A549 (cell line): Measurements from ENCODE around the gene COL16A1. TPM values are rescaled to one million over a fixed set of nuclear protein-coding genes. Genes with fewer than 3 reads are reported as not detected.

Source experiments
- ATAC-seq, 2 experiments: fragments of 200-7000 bp in 1 of 2; fragments of >200 bp in 1 of 2; cut with Nextera tagmentation in 1 of 2; cut with Tn5 transposase in 1 of 2; 3 replicates each; pipeline versions ENCODE4 v1.8.0 to v1.9.1; 2018 to 2020; ENCODE audit warnings: mild to moderate bottlenecking in 1 of 2, moderate library complexity in 1 of 2
- CTCF ChIA-PET: fragments of 300-600 bp; sonication (Branson Sonifier 250); formaldehyde crosslinking; extraction: SDS; loops from one replicate; lab custom pipeline; 2021; ENCODE audit warnings: antibody characterized with exemption, inconsistent platforms; lab: Yijun Ruan, JAX
- POLR2A ChIA-PET: fragments of 350-600 bp; formaldehyde crosslinking; extraction: SDS; loops from one replicate; lab custom pipeline; 2021; ENCODE audit warnings: antibody characterized with exemption, inconsistent platforms; lab: Yijun Ruan, JAX
- DNase-seq, 2 experiments: peaks; one replicate each; pipeline versions ENCODE4 v3.0.0 to v3.0.0-alpha.2; 2011 to 2016; ENCODE audit warnings: low read depth in 1 of 2, low spot score in 1 of 2
- FAIRE-seq: peaks from 2 replicates; lab custom pipeline; 2011; peaks lifted over from hg19 to GRCh38; lab: Jason Lieb, UNC
- H3K27ac ChIP-seq, 2 experiments: fragments of >200 bp; sonication (Bioruptor Twin); formaldehyde crosslinking; 3 replicates each; pipeline ENCODE4 v1.5.1; 2016 to 2017
- H3K4me1 ChIP-seq: fragments of >200 bp; sonication (Bioruptor Twin); formaldehyde crosslinking; 3 replicates; pipeline ENCODE4 v1.6.1; 2016
- H3K4me2 ChIP-seq: fragments of >200 bp; sonication (Bioruptor Twin); formaldehyde crosslinking; 3 replicates; pipeline ENCODE4 v1.6.1; 2016
- H3K4me3 ChIP-seq: fragments of >200 bp; sonication (Bioruptor Twin); formaldehyde crosslinking; 3 replicates; pipeline ENCODE4 v1.5.1; 2016
- H3K9me3 ChIP-seq: fragments of >200 bp; sonication (Bioruptor Twin); formaldehyde crosslinking; 3 replicates; pipeline ENCODE4 v1.6.1; 2016
- BCL3 ChIP-seq: fragments of >200 bp; sonication (Bioruptor Twin); formaldehyde crosslinking; IDR thresholded peaks from 3 replicates; pipeline ENCODE4 v1.6.1; 2016
- CBX8 ChIP-seq: fragments of 200-600 bp; sonication (generic); IDR thresholded peaks from 2 replicates; pipeline ENCODE4 v1.6.1; 2016
- CEBPB ChIP-seq, 2 experiments: fragments of >200 bp in 1 of 2; sonication (Bioruptor Twin) in 1 of 2; formaldehyde crosslinking in 1 of 2; IDR thresholded peaks; 2 replicates each; pipeline ENCODE4 v1.6.1; 2012 to 2016
- CHD4 ChIP-seq: fragments of 200-600 bp; sonication (generic); IDR thresholded peaks from 2 replicates; pipeline ENCODE4 v1.6.1; 2016; ENCODE audit warnings: antibody characterized with exemption, mild to moderate bottlenecking, borderline replicate concordance
- E2F6 ChIP-seq: IDR thresholded peaks from 2 replicates; pipeline ENCODE4 v1.6.1; 2012; ENCODE audit warnings: low read depth, borderline replicate concordance
- EHF ChIP-seq: fragments of 250-450 bp; sonication (Bioruptor Pico); IDR thresholded peaks from 2 replicates; pipeline ENCODE4 v1.5.0; 2020; ENCODE audit warnings: mild to moderate bottlenecking
- EHMT2 ChIP-seq: fragments of 200-600 bp; sonication (generic); IDR thresholded peaks from 2 replicates; pipeline ENCODE4 v1.6.1; 2016; ENCODE audit warnings: antibody characterized with exemption, low read depth, mild to moderate bottlenecking, moderate library complexity
- ELK1 ChIP-seq: fragments of 150-350 bp; IDR thresholded peaks from 2 replicates; pipeline ENCODE4 v1.6.1; 2014; ENCODE audit warnings: low read depth, mild to moderate bottlenecking, low read length
- EP300 ChIP-seq, 2 experiments: fragments of >200 bp; sonication (Bioruptor Twin); formaldehyde crosslinking; IDR thresholded peaks; 2 replicates in 1 of 2; 3 replicates in 1 of 2; pipeline ENCODE4 v1.6.1; 2016 to 2017
- ESRRA ChIP-seq: fragments of 150-350 bp; IDR thresholded peaks from 2 replicates; pipeline ENCODE4 v1.6.1; 2014; ENCODE audit warnings: mild to moderate bottlenecking, low read length, borderline replicate concordance
- FOSB ChIP-seq: fragments of 250-450 bp; sonication (Bioruptor Pico); IDR thresholded peaks from 2 replicates; pipeline ENCODE4 v1.5.0; 2020; ENCODE audit warnings: mild to moderate bottlenecking, moderate library complexity
- GATA3 ChIP-seq: IDR thresholded peaks from 2 replicates; pipeline ENCODE4 v1.6.1; 2012; ENCODE audit warnings: borderline replicate concordance
- HEYL ChIP-seq: fragments of 250-450 bp; sonication (Bioruptor Pico); IDR thresholded peaks from 2 replicates; pipeline ENCODE4 v1.8.0; 2021; ENCODE audit warnings: mild to moderate bottlenecking, moderate library complexity
- HOXA7 ChIP-seq: fragments of 250-450 bp; sonication (Bioruptor Pico); IDR thresholded peaks from 2 replicates; pipeline ENCODE4 v1.5.0; 2020; ENCODE audit warnings: mild to moderate bottlenecking, moderate library complexity
- HOXB13 ChIP-seq: fragments of 250-450 bp; sonication (Bioruptor Pico); IDR thresholded peaks from 2 replicates; pipeline ENCODE4 v1.5.0; 2020; ENCODE audit warnings: low read depth, mild to moderate bottlenecking, moderate library complexity
- JUN ChIP-seq, 2 experiments: fragments of >200 bp; sonication (Bioruptor Twin); formaldehyde crosslinking; IDR thresholded peaks; 2 replicates in 1 of 2; 3 replicates in 1 of 2; pipeline ENCODE4 v1.6.1; 2016 to 2017
- KDM5A ChIP-seq: fragments of 200-600 bp; sonication (generic); IDR thresholded peaks from 2 replicates; pipeline ENCODE4 v1.6.1; 2016; ENCODE audit warnings: antibody characterized with exemption, mild to moderate bottlenecking
- NFE2L2 ChIP-seq: fragments of 150-350 bp; conservative IDR thresholded peaks from 2 replicates; pipeline ENCODE4 v1.6.1; 2014; ENCODE audit warnings: low read length
- NPAS2 ChIP-seq: fragments of 250-450 bp; sonication (Bioruptor Pico); IDR thresholded peaks from 2 replicates; pipeline ENCODE4 v1.8.0; 2022; ENCODE audit warnings: mild to moderate bottlenecking, moderate library complexity, borderline replicate concordance
- RAD21 ChIP-seq, 2 experiments: fragments of >200 bp in 1 of 2; sonication (Bioruptor Twin) in 1 of 2; formaldehyde crosslinking in 1 of 2; IDR thresholded peaks in 1 of 2; conservative IDR thresholded peaks in 1 of 2; 2 replicates in 1 of 2; 3 replicates in 1 of 2; pipeline ENCODE4 v1.6.1; 2012 to 2018; ENCODE audit warnings: inconsistent platforms in 1 of 2
- SREBF2 ChIP-seq: fragments of 450-650 bp; IDR thresholded peaks from 2 replicates; pipeline ENCODE4 v1.6.1; 2014; ENCODE audit warnings: mild to moderate bottlenecking, moderate library complexity
- TFCP2L1 ChIP-seq: fragments of 250-450 bp; sonication (Bioruptor Pico); IDR thresholded peaks from 2 replicates; pipeline ENCODE4 v1.5.0; 2021; ENCODE audit warnings: mild to moderate bottlenecking
- TP53 ChIP-seq: fragments of 250-450 bp; sonication (Bioruptor Pico); IDR thresholded peaks from 2 replicates; pipeline ENCODE4 v1.5.0; 2021; ENCODE audit warnings: mild to moderate bottlenecking, moderate library complexity
- USF2 ChIP-seq: fragments of 450-650 bp; IDR thresholded peaks from 2 replicates; pipeline ENCODE4 v1.6.1; 2014; ENCODE audit warnings: antibody characterized with exemption
- ZFP36 ChIP-seq: fragments of 450-650 bp; IDR thresholded peaks from 2 replicates; pipeline ENCODE4 v1.6.1; 2014; ENCODE audit warnings: borderline replicate concordance; ENCODE audit not compliant: partially characterized antibody
- ZSCAN20 ChIP-seq: fragments of 250-450 bp; sonication (Bioruptor Pico); IDR thresholded peaks from 2 replicates; pipeline ENCODE4 v1.8.0; 2022; ENCODE audit warnings: mild to moderate bottlenecking, moderate library complexity
- WGBS: methylation state at CpG from one replicate; pipeline ENCODE4 v1.1.6; 2017; ENCODE audit errors: missing lambda C conversion rate; 5-methylcytosine and 5-hydroxymethylcytosine counted together
- polyA plus RNA-seq, 4 experiments: library from polyadenylated mRNA; depleted of rRNA in 3 of 4; stranded (reverse); fragments of >200 nt; fragmentation: RNase III in 1 of 4; extraction: RNeasy Plus Mini Kit Qiagen cat#74134 plus additional on column Dnase treatment in 1 of 4; gene quantifications; 2 replicates in 3 of 4; 3 replicates in 1 of 4; pipeline ENCODE4 v1.2.3, GENCODE V29; 2011 to 2017

The COL16A1 gene
- polyA plus RNA-seq, 2 of the 4 experiments (the other 2 are of a cell fraction) = 1.4 to 8.1 TPM

GRCh38 chr1:31727195-31727594, 23.4 kb upstream of the COL16A1 start:
- POLR2A ChIA-PET = no interaction called here
- no peaks in the 10 kb centered on the region for H3K9me3 ChIP-seq
- H3K27ac ChIP-seq = no peak overlapping the region
- WGBS = 94% methylated on average over 10 of the region's 14 CpGs
- no peak overlapping the region for H3K4me2 ChIP-seq
- CTCF ChIA-PET = interaction anchor here (3.4 kb wide), 1 partner anchor 11 kb away, joined by 17 read pairs; no protein-coding TSS in a partner anchor
- ATAC-seq = no peak
- DNase-seq = no peak
- no peaks in the 10 kb centered on the region for H3K4me1 ChIP-seq
- TF ChIP-seq ZFP36 = no peak
- no peak for TF ChIP-seq NPAS2 (CRISPR knock-in tag)
- TF ChIP-seq ZSCAN20 (CRISPR knock-in tag) = no peak
- no peak for TF ChIP-seq JUN (IDR thresholded peaks at IDR 0.05)
- TF ChIP-seq HEYL (CRISPR knock-in tag) = no peak
- no peak for TF ChIP-seq CEBPB (IDR thresholded peaks at IDR 0.05)
- TF ChIP-seq EP300 (IDR thresholded peaks at IDR 0.05) = no peak
- no peak for TF ChIP-seq CHD4
- TF ChIP-seq CBX8 = no peak
- TF ChIP-seq RAD21 (conservative IDR thresholded peaks at IDR 0.05 in 1 of 2, IDR thresholded peaks at IDR 0.05 in 1 of 2) = no peak
- no peak for TF ChIP-seq FOSB (CRISPR knock-in tag)
- no peak for TF ChIP-seq HOXA7
- no peak for TF ChIP-seq TP53 (CRISPR knock-in tag)
- no peak for TF ChIP-seq TFCP2L1
- TF ChIP-seq EHF = no peak
- TF ChIP-seq ELK1 = no peak
- TF ChIP-seq KDM5A = no peak
- no peak for TF ChIP-seq SREBF2
- FAIRE-seq = no peak
- no peak overlapping the region for H3K4me3 ChIP-seq

GRCh38 chr1:31726715-31727114, 22.9 kb upstream of the COL16A1 start:
- H3K4me3 ChIP-seq = no peak overlapping the region
- ChIA-PET CTCF (interaction anchor here (1.2 to 3.4 kb wide), 5 partner anchors 8 to 62 kb away, joined by 4 to 17 read pairs (median 5); no protein-coding TSS in a partner anchor), POLR2A (no interaction called here)
- H3K4me1 ChIP-seq = no peaks in the 10 kb centered on the region
- FAIRE-seq (no peak), ATAC-seq (no peak), DNase-seq (no peak)
- 85% methylated on average over 2 of the region's 4 CpGs for WGBS
- no peak overlapping the region for H3K27ac ChIP-seq
- no peak overlapping the region for H3K4me2 ChIP-seq
- no peaks in the 10 kb centered on the region for H3K9me3 ChIP-seq
- TF ChIP-seq GATA3 (no peak), EHMT2 (no peak), USF2 (no peak), ESRRA (no peak), E2F6 (no peak), NFE2L2 (no peak), HEYL (CRISPR knock-in tag) (no peak), BCL3 (no peak), HOXB13 (CRISPR knock-in tag) (no peak)
